Nephron progenitor cell (in vitro differentiated cells): ENCODE data around the gene CALM1.

ENCODE experiments used
- DNase-seq: peaks from one replicate; pipeline ENCODE4 v3.0.0; 2021
- H3K27ac Mint-ChIP-seq: 2 replicates; pipeline ENCODE4 v1.8.0; 2021; ENCODE audit warnings: mild to moderate bottlenecking, moderate library complexity, mixed read lengths
- H3K27me3 Mint-ChIP-seq: 2 replicates; pipeline ENCODE4 v1.8.0; 2021; ENCODE audit warnings: mild to moderate bottlenecking, low read depth, mixed read lengths; ENCODE audit not compliant: poor library complexity
- H3K36me3 Mint-ChIP-seq: 2 replicates; pipeline ENCODE4 v1.8.0; 2021; ENCODE audit warnings: low read depth, mixed read lengths
- H3K4me1 Mint-ChIP-seq: 2 replicates; pipeline ENCODE4 v1.8.0; 2021; ENCODE audit warnings: mixed read lengths
- H3K4me3 Mint-ChIP-seq: 2 replicates; pipeline ENCODE4 v1.8.0; 2021; ENCODE audit warnings: mild to moderate bottlenecking, moderate library complexity, mixed read lengths
- H3K9me3 Mint-ChIP-seq: 2 replicates; pipeline ENCODE4 v1.8.0; 2021; ENCODE audit warnings: mild to moderate bottlenecking, moderate library complexity, mixed read lengths
- TF ChIP-seq, protein P1 (sequence below): fragments of 200-600 bp; sonication (generic); IDR thresholded peaks from 2 replicates; pipeline ENCODE4 v1.5.0; 2021; ENCODE audit warnings: antibody characterized with exemption

The CALM1 gene

DNA sequence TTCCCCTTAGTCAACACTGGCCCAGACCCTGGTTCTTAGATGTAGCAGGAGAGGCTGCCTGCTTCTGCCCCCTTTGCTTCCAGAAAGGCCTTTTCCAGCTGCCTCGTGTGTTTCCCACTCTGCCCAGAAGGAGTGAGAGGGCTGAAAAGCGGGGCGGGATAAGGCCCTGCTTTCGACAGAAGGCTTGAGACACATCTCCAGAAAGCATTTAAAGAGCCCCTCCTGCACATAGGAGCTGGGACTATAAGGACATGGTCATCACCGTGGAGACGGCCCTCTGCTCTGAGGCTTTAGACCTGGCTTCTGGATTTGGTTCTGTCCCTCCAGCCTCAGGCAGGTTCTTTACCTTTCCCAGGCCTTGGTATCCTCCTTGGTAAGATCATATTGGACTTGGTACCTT lies 11.9 kb downstream of the CALM1 start:
- TF ChIP-seq, protein P1, sequence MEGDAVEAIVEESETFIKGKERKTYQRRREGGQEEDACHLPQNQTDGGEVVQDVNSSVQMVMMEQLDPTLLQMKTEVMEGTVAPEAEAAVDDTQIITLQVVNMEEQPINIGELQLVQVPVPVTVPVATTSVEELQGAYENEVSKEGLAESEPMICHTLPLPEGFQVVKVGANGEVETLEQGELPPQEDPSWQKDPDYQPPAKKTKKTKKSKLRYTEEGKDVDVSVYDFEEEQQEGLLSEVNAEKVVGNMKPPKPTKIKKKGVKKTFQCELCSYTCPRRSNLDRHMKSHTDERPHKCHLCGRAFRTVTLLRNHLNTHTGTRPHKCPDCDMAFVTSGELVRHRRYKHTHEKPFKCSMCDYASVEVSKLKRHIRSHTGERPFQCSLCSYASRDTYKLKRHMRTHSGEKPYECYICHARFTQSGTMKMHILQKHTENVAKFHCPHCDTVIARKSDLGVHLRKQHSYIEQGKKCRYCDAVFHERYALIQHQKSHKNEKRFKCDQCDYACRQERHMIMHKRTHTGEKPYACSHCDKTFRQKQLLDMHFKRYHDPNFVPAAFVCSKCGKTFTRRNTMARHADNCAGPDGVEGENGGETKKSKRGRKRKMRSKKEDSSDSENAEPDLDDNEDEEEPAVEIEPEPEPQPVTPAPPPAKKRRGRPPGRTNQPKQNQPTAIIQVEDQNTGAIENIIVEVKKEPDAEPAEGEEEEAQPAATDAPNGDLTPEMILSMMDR: no peak
- Mint-ChIP-seq H3K27me3 (peaks cover 9% of the 10 kb centered on the region), H3K36me3 (peaks cover 23% of the 10 kb centered on the region), H3K27ac (peak overlapping the region; percentile 32), H3K4me3 (no peak overlapping the region), H3K9me3 (peaks cover 4% of the 10 kb centered on the region), H3K4me1 (peaks cover 47% of the 10 kb centered on the region)
- no peak for DNase-seq

DNA sequence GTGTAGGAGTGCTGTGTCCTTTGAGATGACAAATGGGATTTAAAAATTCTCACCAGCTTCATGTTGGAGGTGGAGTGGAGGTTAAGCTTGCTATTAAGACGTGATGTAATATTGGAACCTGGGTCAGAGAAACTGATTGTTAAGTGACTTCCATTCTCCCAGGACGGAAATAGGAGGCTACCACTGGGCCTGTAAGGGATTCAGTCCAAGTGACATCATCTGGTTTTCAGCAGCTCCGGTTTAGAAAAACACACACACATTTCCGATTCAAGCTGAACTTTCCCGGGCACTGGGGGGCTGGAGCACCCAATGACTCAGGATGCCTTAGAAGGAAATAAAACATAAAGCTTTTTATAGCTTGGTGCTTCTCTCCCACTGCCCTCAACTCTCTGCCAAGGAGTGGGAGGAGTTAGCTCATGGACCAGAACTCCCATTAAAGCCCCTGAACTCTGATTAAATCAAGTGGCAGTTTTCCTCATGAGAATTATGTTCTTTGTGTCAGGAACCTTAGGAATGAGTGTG lies 12.4 kb downstream of the CALM1 start:
- DNase-seq: no peak
- TF ChIP-seq, protein P1: no peak
- Mint-ChIP-seq H3K9me3 (peaks cover 4% of the 10 kb centered on the region), H3K4me3 (no peak overlapping the region), H3K27me3 (peaks cover 9% of the 10 kb centered on the region), H3K36me3 (peaks cover 17% of the 10 kb centered on the region), H3K4me1 (peaks cover 43% of the 10 kb centered on the region), H3K27ac (peak overlapping the region; percentile 32)

DNA sequence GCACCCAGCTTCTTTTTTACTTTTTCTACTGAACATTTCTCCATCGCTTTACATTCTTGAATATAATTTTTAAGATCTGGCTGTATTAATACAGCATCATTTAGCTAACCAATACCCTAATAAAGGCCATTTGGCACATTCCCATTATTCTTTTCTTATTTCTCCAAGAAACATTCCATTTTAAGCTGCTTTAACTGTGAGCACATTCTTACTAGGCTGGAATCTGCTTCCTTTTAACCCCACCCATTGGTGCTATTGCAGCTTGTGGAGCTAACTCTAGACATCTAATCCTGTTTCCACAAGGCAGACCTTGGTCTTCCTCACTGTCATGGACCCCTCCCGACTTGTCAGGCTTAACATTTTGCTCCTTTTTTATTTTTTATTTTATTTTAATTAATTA lies 15.2 kb downstream of the CALM1 start:
- Mint-ChIP-seq H3K27me3 (peaks cover 12% of the 10 kb centered on the region), H3K4me3 (no peak overlapping the region), H3K36me3 (no peaks in the 10 kb centered on the region), H3K4me1 (peaks cover 26% of the 10 kb centered on the region), H3K9me3 (peaks cover 4% of the 10 kb centered on the region), H3K27ac (no peak overlapping the region)
- TF ChIP-seq, protein P1: no peak
- DNase-seq: no peak

DNA sequence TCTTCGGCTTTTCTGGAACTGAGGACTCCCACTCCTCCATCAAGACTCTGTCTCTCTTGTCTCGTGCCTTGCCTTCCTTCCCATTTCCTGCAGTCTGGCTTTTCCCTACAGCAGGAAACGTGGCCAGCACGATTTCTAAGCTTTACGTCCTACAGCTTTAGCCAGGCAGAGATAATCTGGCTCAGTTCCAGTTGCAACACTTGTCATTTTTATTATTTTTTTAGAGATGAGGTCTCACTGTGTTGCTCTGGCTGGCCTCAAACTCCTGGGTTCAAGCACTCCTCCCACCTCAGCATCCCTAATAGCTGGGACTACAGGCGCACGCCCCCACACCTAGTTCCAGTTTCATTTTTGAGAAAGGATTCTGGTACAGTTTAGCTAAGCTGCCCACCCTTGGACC lies 19.9 kb downstream of the CALM1 start:
- H3K4me1 Mint-ChIP-seq: peaks cover 19% of the 10 kb centered on the region
- peaks cover 17% of the 10 kb centered on the region for H3K9me3 Mint-ChIP-seq
- TF ChIP-seq, protein P1: no peak
- H3K36me3 Mint-ChIP-seq: no peaks in the 10 kb centered on the region
- no peak overlapping the region for H3K4me3 Mint-ChIP-seq
- peak overlapping the region; percentile 59 for H3K27ac Mint-ChIP-seq
- H3K27me3 Mint-ChIP-seq: peaks cover 7% of the 10 kb centered on the region
- DNase-seq: no peak

DNA sequence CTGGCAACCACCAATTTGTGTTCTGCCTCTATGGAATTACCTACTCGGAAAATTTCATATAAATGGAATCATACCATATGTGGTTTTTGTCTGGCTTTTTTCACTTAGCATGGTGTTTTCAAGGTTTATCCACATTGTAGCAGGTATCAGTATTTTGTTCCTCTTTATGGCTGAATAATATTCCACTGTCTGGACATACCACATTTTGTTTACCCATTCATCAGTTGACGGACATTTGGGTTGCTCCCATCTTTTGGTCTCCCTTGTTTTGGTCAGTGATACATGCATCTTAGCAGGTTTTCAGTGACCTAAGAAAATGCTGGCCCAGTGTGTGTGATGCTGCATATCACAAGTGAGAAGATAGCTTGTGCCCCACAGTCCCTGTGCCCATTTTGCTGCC lies 21.2 kb downstream of the CALM1 start:
- no peaks in the 10 kb centered on the region for H3K36me3 Mint-ChIP-seq
- TF ChIP-seq, protein P1: no peak
- DNase-seq: no peak
- H3K27ac Mint-ChIP-seq: no peak overlapping the region
- H3K4me1 Mint-ChIP-seq: peaks cover 23% of the 10 kb centered on the region
- H3K9me3 Mint-ChIP-seq: peaks cover 17% of the 10 kb centered on the region
- H3K4me3 Mint-ChIP-seq: no peak overlapping the region
- H3K27me3 Mint-ChIP-seq: peaks cover 7% of the 10 kb centered on the region

DNA sequence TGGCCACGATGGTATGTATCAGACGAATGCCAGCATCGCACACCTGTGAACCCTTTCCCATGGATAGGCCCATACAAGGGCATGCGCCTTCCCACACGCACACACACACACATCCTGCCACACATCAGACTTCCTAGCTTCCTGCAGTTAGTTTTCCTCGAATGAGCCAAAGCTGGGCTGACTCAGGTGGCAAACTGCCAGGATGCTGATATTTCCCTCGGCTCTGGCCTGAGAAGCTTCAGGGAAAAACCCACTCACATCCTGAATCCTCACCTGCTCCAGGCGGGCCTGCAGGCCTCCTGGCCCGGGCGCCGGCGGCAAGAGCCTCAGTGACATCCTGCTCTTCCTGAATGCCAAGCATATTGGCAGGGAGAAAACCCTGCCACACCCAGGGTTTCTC lies 22.4 kb downstream of the CALM1 start:
- no peak for DNase-seq
- Mint-ChIP-seq H3K4me1 (peaks cover 25% of the 10 kb centered on the region), H3K4me3 (no peak overlapping the region), H3K9me3 (peaks cover 17% of the 10 kb centered on the region), H3K27me3 (peaks cover 7% of the 10 kb centered on the region), H3K27ac (no peak overlapping the region), H3K36me3 (no peaks in the 10 kb centered on the region)
- TF ChIP-seq, protein P1: no peak
